ENCODE measurements around the gene TBX4.

TBX4 gene

GRCh38 chr17:61449707-61450640 is 2.2 kb upstream of the TBX4 start:
- H3K27ac ChIP-seq = no peak overlapping the region
- no peak overlapping the region for H3K4me3 ChIP-seq

- Histone ChIP-seq H3K4me3 (no peak overlapping the region), H3K27ac (no peak overlapping the region)
These were observed 1.3 kb upstream of the TBX4 start for GRCh38 chr17:61450641-61451537.

- H3K4me3 ChIP-seq = peak overlapping the region in 5 of 7 experiments; percentile 3 to 18 (median 11)
- no peak overlapping the region for H3K27ac ChIP-seq
These were observed 503 bp upstream of the TBX4 start for GRCh38 chr17:61451538-61452300.

DNA sequence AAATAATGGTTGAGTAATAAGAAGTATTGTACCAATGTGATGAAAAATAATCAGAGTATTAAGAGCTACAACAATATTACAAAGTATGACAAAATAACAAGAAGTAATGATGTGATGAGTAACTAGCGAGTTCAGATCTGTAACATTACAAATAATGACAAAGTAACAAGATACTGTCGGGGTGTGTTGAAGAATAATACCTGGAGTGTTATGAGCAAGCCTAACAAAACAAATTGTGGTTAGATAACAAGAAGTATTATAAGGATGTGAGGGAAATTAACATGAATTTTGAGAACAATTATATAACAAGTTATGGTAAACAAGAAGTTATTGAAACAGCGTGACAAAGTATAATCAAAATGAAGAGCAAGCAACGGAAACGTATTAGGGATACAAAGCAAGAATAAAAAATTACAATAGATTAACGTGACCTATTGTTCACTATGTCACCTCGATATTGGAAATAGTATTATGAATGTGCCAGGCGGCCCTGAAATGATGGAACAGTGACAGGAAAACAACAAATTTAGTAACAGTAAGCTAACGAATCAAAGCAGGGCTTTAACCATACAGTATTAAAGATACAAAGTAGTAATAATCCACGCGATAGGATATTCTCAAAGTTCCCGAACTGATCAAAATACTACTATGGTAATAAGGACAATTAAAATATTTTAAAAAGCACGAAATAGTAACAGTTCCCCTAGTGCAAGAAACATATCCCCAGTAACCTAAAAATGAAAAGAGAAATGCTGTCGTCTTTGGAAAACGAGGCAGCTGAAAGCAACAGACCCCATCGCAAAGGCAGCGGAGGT is 1.6 kb downstream of the TBX4 start:
- Histone ChIP-seq H3K4me3 (no peak overlapping the region), H3K27ac (no peak overlapping the region)

GRCh38 chr17:61454381-61455323 is 2.4 kb downstream of the TBX4 start:
- Histone ChIP-seq H3K4me3 (no peak overlapping the region), H3K27ac (no peak overlapping the region)

GRCh38 chr17:61455324-61456060 is 3.3 kb downstream of the TBX4 start:
- H3K4me3 ChIP-seq = no peak overlapping the region
- no peak overlapping the region for H3K27ac ChIP-seq

DNA sequence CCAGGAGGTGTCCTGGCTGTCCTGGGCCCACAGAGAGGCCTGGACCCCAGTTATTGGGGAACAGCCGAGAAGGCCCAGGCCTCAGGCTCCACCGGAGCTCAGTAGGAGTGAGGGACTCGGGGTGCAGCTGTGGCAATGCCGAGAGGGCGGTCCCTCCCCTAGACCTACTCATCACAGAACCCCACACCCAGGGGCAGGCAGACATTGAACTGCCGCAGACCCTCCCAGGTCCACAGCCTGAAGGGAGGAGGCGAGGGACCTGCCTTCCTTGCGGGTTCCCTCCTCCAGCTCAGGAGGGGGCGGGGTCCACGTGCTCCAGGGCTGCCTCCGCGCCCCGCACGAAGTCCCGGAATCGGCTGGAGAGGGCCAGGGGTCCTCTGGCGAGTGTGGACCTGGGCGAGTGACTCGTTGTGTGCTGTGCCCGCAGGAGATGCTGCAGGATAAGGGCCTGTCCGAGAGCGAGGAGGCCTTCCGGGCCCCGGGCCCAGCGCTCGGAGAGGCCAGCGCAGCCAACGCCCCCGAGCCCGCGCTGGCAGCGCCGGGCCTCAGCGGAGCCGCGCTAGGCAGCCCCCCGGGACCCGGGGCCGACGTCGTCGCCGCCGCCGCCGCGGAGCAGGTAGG is 3.9 kb downstream of the TBX4 start:
- Histone ChIP-seq H3K27ac (no peak overlapping the region), H3K4me3 (no peak overlapping the region)

DNA sequence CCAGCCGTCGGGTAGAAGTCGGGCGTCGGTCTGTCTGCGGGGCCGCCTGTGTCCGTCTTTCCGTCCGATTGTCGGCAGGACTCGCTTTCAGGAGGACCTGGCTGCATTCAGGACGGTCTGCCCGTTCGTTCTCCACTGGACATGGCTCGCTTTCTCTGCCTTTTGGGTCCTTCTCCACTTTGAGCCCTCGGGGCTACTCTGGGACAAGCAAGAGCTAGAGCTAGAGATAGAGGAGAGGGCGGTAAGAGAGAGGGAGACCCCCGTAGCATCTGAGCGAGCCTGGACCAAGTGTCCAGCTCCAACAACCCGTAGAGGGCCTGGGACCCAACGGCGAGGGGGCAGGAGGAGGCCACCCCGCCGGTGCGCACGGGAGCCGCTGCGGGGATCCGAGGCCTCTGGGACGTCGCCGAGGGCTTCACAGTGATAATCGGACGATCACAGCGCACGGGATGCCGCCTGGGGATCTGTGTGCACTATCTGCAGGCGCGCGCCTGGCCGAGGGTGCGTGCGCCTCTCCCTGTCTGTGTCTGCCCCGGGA is 4.5 kb downstream of the TBX4 start:
- no peak overlapping the region for H3K27ac ChIP-seq
- H3K4me3 ChIP-seq = peak overlapping the region in 1 of 7 experiments; percentile 23

- Histone ChIP-seq H3K27ac (no peak overlapping the region), H3K4me3 (peak overlapping the region in 3 of 7 experiments; percentile 1 to 23 (median 20))
These were observed 5.2 kb downstream of the TBX4 start for GRCh38 chr17:61457226-61457983.

- H3K27ac ChIP-seq = no peak overlapping the region
- no peak overlapping the region for H3K4me3 ChIP-seq
These were observed 5.8 kb downstream of the TBX4 start for GRCh38 chr17:61458000-61458399.

DNA sequence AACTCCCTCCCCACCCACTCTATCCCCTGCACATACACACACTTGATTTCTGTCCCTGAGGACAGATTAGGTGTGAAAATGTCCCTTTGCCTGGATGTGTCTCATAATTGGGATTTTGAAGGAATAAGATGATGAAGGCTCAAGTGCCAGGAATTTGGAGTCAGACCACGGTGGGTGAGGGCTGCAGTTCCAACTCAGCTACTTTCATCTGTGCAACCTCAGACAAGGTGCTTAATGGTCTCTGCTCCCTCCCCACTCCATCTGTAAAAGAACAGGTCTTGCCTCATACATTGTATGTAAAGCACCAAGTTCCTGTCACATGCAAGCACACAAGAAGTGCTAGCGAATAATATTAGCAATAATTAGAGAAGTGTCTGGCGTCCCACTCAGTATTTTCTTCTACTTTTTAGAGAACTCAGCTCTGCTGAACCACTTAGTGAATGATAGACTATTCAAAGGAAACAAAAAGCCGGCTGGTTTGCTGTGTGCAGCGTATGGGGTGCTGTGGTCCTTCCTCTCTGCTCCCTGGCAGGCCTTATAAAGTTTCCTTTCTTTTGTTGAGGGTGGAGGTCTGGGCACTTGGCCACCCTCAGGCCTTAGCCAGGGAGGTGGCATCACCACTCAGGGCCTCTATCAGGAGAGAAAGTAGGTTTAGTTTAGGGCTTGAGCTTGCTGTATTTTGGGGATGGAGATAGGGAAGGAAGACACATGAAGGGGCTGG is 6.4 kb downstream of the TBX4 start:
- Histone ChIP-seq H3K4me3 (no peak overlapping the region), H3K27ac (no peak overlapping the region)

- H3K27ac ChIP-seq = no peak overlapping the region
- H3K4me3 ChIP-seq = no peak overlapping the region
These were observed 7.1 kb downstream of the TBX4 start for GRCh38 chr17:61459142-61459809.

DNA sequence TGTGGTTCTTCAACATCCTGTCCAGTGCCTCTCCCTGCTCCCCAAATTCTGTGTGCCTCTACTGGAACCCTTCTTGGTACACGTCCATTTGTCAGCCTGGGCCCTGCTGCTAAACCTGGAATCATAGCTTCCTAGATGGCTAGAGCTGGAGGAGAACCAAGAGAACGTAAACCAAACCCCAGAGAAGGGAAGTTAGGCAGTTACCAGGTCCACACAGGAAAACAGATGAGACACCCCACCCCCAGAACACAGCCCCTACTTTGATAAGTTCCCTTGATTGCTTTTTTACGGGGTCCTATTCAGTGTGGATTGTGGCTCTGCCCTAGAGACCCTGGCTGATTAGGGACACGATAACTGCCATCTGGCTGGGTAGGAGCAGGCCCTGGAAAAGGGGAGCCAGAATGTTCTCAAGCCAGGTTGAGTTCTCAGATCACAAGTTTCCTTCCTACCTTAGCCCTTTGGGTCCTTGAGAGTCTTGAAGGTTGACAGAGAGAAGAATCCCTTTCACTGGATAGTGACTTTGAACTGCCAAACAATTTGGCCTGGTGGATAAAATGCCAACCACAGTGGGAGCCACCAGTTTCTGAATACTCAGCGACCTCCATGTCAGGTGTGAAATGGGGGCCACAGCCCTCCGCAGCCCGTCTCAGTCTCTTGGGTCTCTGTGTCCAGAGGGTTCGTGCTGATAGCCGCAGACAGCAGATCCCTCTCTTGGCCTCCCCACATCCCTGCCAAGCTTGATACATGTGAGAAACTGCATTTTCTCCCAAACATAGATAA is 7.9 kb downstream of the TBX4 start:
- Histone ChIP-seq H3K27ac (no peak overlapping the region), H3K4me3 (no peak overlapping the region)

Data from skin epidermis (tissue), 12 donors.